HEK293 (cell line): Measurements from ENCODE around the gene GRAMD1B.

Experiments used
- MZF1 ChIP-seq: fragments of 450-650 bp; formaldehyde crosslinking; IDR thresholded peaks from 2 replicates; pipeline ENCODE4 v1.5.1; 2017; ENCODE audit warnings: missing biosample characterization, missing genetic modification characterization, borderline replicate concordance
- ZNF292 ChIP-seq: fragments of 450-650 bp; formaldehyde crosslinking; IDR thresholded peaks from 2 replicates; pipeline ENCODE4 v1.5.1; 2016; ENCODE audit warnings: low read depth, missing biosample characterization, missing genetic modification characterization, borderline replicate concordance
- ZNF362 ChIP-seq: fragments of 450-650 bp; formaldehyde crosslinking; IDR thresholded peaks from 2 replicates; pipeline ENCODE4 v1.5.1; 2016; ENCODE audit warnings: missing biosample characterization, missing genetic modification characterization
- TF ChIP-seq, protein P1 (sequence below): fragments of 450-650 bp; formaldehyde crosslinking; IDR thresholded peaks from 2 replicates; pipeline ENCODE4 v1.5.1; 2016; ENCODE audit warnings: missing biosample characterization, missing genetic modification characterization

- TF ChIP-seq, protein P1, sequence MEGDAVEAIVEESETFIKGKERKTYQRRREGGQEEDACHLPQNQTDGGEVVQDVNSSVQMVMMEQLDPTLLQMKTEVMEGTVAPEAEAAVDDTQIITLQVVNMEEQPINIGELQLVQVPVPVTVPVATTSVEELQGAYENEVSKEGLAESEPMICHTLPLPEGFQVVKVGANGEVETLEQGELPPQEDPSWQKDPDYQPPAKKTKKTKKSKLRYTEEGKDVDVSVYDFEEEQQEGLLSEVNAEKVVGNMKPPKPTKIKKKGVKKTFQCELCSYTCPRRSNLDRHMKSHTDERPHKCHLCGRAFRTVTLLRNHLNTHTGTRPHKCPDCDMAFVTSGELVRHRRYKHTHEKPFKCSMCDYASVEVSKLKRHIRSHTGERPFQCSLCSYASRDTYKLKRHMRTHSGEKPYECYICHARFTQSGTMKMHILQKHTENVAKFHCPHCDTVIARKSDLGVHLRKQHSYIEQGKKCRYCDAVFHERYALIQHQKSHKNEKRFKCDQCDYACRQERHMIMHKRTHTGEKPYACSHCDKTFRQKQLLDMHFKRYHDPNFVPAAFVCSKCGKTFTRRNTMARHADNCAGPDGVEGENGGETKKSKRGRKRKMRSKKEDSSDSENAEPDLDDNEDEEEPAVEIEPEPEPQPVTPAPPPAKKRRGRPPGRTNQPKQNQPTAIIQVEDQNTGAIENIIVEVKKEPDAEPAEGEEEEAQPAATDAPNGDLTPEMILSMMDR (tag by site-specific recombination): no peak
- TF ChIP-seq ZNF292 (tag by site-specific recombination) (no peak), MZF1 (tag by site-specific recombination) (no peak), ZNF362 (tag by site-specific recombination) (no peak)
Measured at GRCh38 chr11:123504401-123504800, 74.3 kb downstream of the GRAMD1B start.
